ENCODE data around the gene SPTBN2.

DNA sequence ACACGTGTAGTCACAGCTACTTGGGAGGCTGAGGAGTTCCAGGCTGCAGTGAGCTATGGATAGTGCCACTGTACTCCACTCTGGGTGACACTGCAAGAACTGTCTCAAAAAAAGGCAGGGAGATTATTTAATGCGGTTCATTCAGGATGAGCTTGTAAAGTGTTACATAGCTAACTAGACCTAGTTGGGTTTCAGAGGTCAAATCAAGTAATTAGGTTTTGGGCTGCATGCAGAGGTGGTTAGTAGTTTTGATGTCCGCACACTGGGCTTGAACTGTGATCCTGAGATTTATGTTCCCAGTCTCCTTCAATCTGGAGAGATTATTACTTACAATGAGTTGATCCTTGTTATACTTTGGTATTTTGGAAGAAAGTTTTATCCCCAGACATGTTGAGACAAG lies 92.6 kb downstream of the SPTBN2 start:
- TF ChIP-seq, protein P1, sequence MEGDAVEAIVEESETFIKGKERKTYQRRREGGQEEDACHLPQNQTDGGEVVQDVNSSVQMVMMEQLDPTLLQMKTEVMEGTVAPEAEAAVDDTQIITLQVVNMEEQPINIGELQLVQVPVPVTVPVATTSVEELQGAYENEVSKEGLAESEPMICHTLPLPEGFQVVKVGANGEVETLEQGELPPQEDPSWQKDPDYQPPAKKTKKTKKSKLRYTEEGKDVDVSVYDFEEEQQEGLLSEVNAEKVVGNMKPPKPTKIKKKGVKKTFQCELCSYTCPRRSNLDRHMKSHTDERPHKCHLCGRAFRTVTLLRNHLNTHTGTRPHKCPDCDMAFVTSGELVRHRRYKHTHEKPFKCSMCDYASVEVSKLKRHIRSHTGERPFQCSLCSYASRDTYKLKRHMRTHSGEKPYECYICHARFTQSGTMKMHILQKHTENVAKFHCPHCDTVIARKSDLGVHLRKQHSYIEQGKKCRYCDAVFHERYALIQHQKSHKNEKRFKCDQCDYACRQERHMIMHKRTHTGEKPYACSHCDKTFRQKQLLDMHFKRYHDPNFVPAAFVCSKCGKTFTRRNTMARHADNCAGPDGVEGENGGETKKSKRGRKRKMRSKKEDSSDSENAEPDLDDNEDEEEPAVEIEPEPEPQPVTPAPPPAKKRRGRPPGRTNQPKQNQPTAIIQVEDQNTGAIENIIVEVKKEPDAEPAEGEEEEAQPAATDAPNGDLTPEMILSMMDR (conservative IDR thresholded peaks at IDR 0.05) = no peak
- no peak for TF ChIP-seq EZH2 (IDR thresholded peaks at IDR 0.05; ENCODE audit: low read depth)

Measured in PC-9 (cell line).